ENCODE results near the gene PSMF1. TPM values are rescaled to one million over a fixed set of nuclear protein-coding genes. Genes with fewer than 3 reads are reported as not detected.
A peak's percentile ranks its signal among the peaks of the same experiment; 100 is the strongest.

The PSMF1 gene
- total RNA-seq, 1 donor from 2014 or later, result 86.0 TPM

GRCh38 chr20:1102016-1102415, 16.4 kb upstream of the PSMF1 start:
- Mint-ChIP-seq H3K27me3 (ENCODE audit: low read depth) (peaks cover 6% of the 10 kb centered on the region), H3K27ac (no peak overlapping the region), H3K4me3 (no peak overlapping the region), H3K9me3 (peaks cover 22% of the 10 kb centered on the region), H3K4me1 (no peaks in the 10 kb centered on the region), H3K36me3 (no peaks in the 10 kb centered on the region)
- TF ChIP-seq CTCF (IDR thresholded peaks at IDR 0.05; ENCODE audit: unreplicated experiment), result no peak
- no peak for DNase-seq (ENCODE audit: low spot score in 2 of 2, unreplicated experiment in 2 of 2)

- no peaks in the 10 kb centered on the region for H3K4me1 Mint-ChIP-seq
- DNase-seq (ENCODE audit: low spot score in 2 of 2, unreplicated experiment in 2 of 2), result no peak
- no peaks in the 10 kb centered on the region for H3K36me3 Mint-ChIP-seq
- H3K9me3 Mint-ChIP-seq, result peaks cover 18% of the 10 kb centered on the region
- peaks cover 4% of the 10 kb centered on the region for H3K27me3 Mint-ChIP-seq (ENCODE audit: low read depth)
- H3K4me3 Mint-ChIP-seq, result no peak overlapping the region
- H3K27ac Mint-ChIP-seq, result no peak overlapping the region
- no peak for TF ChIP-seq CTCF (IDR thresholded peaks at IDR 0.05; ENCODE audit: unreplicated experiment)
Observed at GRCh38 chr20:1103751-1104150, 14.7 kb upstream of the PSMF1 start.

- no peaks in the 10 kb centered on the region for H3K4me1 Mint-ChIP-seq
- H3K27ac Mint-ChIP-seq, result no peak overlapping the region
- H3K9me3 Mint-ChIP-seq, result peaks cover 11% of the 10 kb centered on the region
- H3K4me3 Mint-ChIP-seq, result no peak overlapping the region
- TF ChIP-seq CTCF (IDR thresholded peaks at IDR 0.05; ENCODE audit: unreplicated experiment), result no peak
- peaks cover 4% of the 10 kb centered on the region for H3K27me3 Mint-ChIP-seq (ENCODE audit: low read depth)
- H3K36me3 Mint-ChIP-seq, result no peaks in the 10 kb centered on the region
- DNase-seq (ENCODE audit: low spot score in 2 of 2, unreplicated experiment in 2 of 2), result no peak
Observed at GRCh38 chr20:1105599-1106194, 12.7 kb upstream of the PSMF1 start.

GRCh38 chr20:1107176-1107575, 11.2 kb upstream of the PSMF1 start:
- no peak for TF ChIP-seq CTCF (IDR thresholded peaks at IDR 0.05; ENCODE audit: unreplicated experiment)
- H3K27ac Mint-ChIP-seq, result no peak overlapping the region
- H3K9me3 Mint-ChIP-seq, result peaks cover 8% of the 10 kb centered on the region
- DNase-seq (ENCODE audit: low spot score in 2 of 2, unreplicated experiment in 2 of 2), result no peak
- peaks cover 4% of the 10 kb centered on the region for H3K27me3 Mint-ChIP-seq (ENCODE audit: low read depth)
- no peaks in the 10 kb centered on the region for H3K36me3 Mint-ChIP-seq
- no peaks in the 10 kb centered on the region for H3K4me1 Mint-ChIP-seq
- no peak overlapping the region for H3K4me3 Mint-ChIP-seq

- DNase-seq (ENCODE audit: low spot score in 2 of 2, unreplicated experiment in 2 of 2), result peak in 1 of 2 experiments; percentile 68
- Mint-ChIP-seq H3K4me3 (no peak overlapping the region), H3K27me3 (ENCODE audit: low read depth) (peaks cover 4% of the 10 kb centered on the region), H3K36me3 (no peaks in the 10 kb centered on the region), H3K4me1 (no peaks in the 10 kb centered on the region), H3K9me3 (no peaks in the 10 kb centered on the region), H3K27ac (no peak overlapping the region)
- TF ChIP-seq CTCF (IDR thresholded peaks at IDR 0.05; ENCODE audit: unreplicated experiment), result peak; percentile 45
Observed at GRCh38 chr20:1108437-1108920, 9.9 kb upstream of the PSMF1 start.
